MV-4-11 (cell line): ENCODE measurements around the gene TRPM7.
"Not testable (repeated sequence)": the region's sequence is repeated elsewhere in the genome, so short reads cannot be mapped to it uniquely, and the experiment has no call there.

Source experiments
- DNase-seq: peaks from one replicate; lab custom pipeline; 2025; lab: John Stamatoyannopoulos, UW

Gene TRPM7

GRCh38 chr15:50670115-50670514, 16.5 kb downstream of the TRPM7 start:
- DNase-seq: no peak

GRCh38 chr15:50669611-50670010, 17.0 kb downstream of the TRPM7 start:
- DNase-seq: no peak

GRCh38 chr15:50665938-50666337, 20.7 kb downstream of the TRPM7 start:
- no peak for DNase-seq

GRCh38 chr15:50655555-50655954, 31.0 kb downstream of the TRPM7 start:
- DNase-seq: no peak

GRCh38 chr15:50653156-50653743, 33.3 kb downstream of the TRPM7 start:
- DNase-seq: no peak

GRCh38 chr15:50652671-50653070, 33.9 kb downstream of the TRPM7 start:
- no peak for DNase-seq

- no peak for DNase-seq
These were observed 45.3 kb downstream of the TRPM7 start for GRCh38 chr15:50641318-50641717.

- DNase-seq: no peak
These were observed 50.5 kb downstream of the TRPM7 start for GRCh38 chr15:50636146-50636545.

- no peak for DNase-seq
These were observed 52.9 kb downstream of the TRPM7 start for GRCh38 chr15:50633653-50634052.

GRCh38 chr15:50628421-50628820, 58.2 kb downstream of the TRPM7 start:
- DNase-seq: no peak

GRCh38 chr15:50627351-50628055, 59.1 kb downstream of the TRPM7 start:
- no peak for DNase-seq

- no peak for DNase-seq
These were observed 61.9 kb downstream of the TRPM7 start for GRCh38 chr15:50624616-50625168.

GRCh38 chr15:50622361-50622943, 64.1 kb downstream of the TRPM7 start:
- not testable (repeated sequence) for DNase-seq

- DNase-seq: not testable (repeated sequence)
These were observed 69.6 kb downstream of the TRPM7 start for GRCh38 chr15:50616960-50617359.

- DNase-seq: not testable (repeated sequence)
These were observed 70.0 kb downstream of the TRPM7 start for GRCh38 chr15:50616554-50616953.

- peak; percentile 2 for DNase-seq
These were observed 73.0 kb downstream of the TRPM7 start for GRCh38 chr15:50613600-50613999.

GRCh38 chr15:50607129-50607528, 79.5 kb downstream of the TRPM7 start:
- DNase-seq: no peak

GRCh38 chr15:50605462-50605861, 81.1 kb downstream of the TRPM7 start:
- DNase-seq: no peak

GRCh38 chr15:50602028-50602427, 84.6 kb downstream of the TRPM7 start:
- not testable (repeated sequence) for DNase-seq

GRCh38 chr15:50594311-50594710, 92.3 kb downstream of the TRPM7 start:
- no peak for DNase-seq

- no peak for DNase-seq
These were observed 92.8 kb downstream of the TRPM7 start for GRCh38 chr15:50593761-50594160.

- DNase-seq: no peak
These were observed 96.3 kb downstream of the TRPM7 start for GRCh38 chr15:50590288-50590687.

GRCh38 chr15:50577492-50577891, 109.1 kb downstream of the TRPM7 start:
- no peak for DNase-seq
